ENCODE data around the gene GNS.
A peak's percentile ranks its signal among the peaks of the same experiment; 100 is the strongest.
"Not testable (repeated sequence)": the region's sequence is repeated elsewhere in the genome, so short reads cannot be mapped to it uniquely, and the experiment has no call there.

Gene GNS

DNA sequence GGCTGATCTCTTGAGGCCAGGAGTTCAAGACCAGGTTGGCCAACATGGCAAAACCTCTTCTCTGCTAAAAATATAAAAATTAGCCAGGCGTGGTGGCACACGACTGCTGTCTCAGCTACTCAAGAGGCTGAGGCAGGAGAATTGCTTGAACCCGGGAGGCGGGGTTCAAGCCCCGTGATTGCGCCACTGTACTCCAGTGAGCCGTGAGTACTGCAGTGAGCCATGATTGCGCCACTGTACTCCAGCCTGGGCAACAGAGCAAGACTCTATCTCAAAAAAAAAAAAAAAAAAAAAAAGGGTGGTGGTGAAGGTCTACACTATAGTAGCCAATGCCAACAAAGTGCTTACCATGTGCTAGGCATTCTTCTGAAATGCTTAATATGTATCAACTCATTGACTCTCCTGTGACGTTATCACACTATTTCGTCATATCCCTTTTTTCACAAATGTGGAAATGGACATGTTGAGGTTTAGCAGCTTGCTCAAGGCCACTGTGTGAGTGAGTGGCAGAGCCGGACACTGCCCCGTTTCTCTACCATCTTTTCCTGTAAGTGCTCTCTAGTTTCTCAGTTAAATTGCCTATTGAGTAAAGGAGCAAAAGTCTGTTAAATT, 59.6 kb downstream of the GNS start:
- no peak for DNase-seq (ENCODE audit: low read depth in 2 of 2, low spot score in 1 of 2)

DNA sequence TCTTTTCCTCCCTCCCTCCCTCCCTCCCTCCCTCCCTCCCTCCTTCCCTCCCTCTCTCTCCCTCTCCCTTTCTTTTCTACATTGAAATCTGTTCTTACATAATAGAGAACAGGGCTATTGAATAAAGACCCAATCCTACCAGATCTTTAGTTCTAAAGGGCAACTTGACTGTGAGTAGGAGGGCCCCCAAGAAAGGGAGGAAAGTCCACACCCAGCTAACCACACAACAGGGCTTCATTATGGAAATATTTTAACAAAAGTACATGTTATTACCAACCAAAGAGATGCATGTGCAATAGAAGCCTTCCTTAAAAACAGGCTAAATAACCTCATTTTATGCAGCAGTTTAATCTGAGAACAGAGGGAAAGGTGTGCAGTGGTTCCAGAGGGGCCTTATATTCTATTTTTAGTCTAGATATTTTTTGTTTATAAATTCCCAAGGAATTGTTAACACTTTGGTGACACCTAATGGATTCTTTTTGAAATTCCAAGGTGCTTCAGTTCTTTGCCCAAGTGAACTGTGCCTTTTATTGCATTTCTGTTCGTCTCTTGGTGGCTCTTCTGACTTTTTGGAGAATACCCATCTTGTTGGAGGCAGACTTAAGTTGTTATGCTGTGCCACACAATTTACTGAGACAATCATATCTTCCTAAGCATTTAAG, 63.0 kb downstream of the GNS start:
- DNase-seq (ENCODE audit: low read depth in 2 of 2, low spot score in 1 of 2): no peak

DNA sequence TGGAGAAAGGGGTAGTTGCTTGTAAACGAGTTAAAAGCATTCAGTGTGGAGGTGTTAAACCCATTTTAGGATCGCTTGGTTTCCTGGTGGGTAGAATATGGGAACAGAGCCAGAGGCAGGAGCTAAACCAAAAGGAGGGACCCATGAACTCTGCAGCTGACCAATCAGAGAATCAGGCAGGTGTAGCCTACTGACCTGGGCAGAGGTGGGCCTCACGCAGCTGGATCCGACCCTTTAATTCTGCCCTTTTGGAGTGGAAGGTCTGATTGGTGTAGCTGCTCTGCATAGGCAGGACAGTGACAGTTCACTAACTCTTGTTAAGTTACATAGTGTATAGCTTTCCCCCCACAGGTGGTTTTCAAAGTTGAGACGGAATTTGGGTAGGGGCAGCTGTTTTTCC, 63.7 kb downstream of the GNS start:
- DNase-seq (ENCODE audit: low read depth in 2 of 2, low spot score in 1 of 2): no peak

DNA sequence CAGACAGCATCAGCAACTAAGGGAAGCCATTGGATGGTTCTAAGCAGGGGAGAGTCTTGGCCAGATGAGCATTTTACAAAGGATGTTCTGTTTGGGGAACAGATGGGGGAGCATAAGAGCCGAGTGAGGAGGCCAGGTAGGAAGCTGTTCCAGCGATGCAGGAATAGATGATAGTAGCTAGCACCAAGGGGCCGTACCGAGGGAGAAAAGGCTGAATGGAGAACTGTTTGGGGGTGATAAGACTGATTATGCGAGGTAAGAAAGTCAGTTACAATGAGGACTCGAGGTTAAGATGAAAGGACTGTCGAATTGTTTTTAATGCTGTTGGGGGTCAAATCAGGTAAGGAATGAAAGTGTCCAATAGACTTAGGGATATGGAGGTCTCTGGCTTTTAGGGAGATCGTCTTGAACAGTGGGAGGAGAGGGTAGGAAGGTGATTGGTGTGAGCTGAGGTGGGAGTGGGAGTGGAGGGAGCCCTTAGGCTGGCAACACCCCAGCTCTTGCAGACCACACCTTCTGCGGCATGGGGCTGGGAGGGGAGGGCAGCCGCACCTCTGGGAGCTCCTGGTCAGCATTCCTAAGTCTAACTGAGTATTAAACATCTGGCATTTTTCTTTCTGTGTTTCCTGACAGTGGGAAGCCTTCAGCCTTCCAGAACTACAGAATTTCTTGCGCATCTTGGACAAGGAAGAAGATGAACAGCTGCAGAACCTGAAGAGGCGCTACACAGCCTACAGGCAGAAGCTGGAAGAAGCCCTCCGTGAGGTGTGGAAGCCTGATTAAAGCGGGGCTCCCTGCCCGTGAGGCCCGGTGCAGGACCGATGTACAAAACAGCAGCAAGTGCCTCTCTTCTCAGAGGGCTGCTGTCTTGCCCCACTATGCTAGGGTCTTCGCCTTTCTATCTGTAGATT, 64.8 kb downstream of the GNS start:
- DNase-seq (ENCODE audit: low read depth in 2 of 2, low spot score in 1 of 2): no peak

DNA sequence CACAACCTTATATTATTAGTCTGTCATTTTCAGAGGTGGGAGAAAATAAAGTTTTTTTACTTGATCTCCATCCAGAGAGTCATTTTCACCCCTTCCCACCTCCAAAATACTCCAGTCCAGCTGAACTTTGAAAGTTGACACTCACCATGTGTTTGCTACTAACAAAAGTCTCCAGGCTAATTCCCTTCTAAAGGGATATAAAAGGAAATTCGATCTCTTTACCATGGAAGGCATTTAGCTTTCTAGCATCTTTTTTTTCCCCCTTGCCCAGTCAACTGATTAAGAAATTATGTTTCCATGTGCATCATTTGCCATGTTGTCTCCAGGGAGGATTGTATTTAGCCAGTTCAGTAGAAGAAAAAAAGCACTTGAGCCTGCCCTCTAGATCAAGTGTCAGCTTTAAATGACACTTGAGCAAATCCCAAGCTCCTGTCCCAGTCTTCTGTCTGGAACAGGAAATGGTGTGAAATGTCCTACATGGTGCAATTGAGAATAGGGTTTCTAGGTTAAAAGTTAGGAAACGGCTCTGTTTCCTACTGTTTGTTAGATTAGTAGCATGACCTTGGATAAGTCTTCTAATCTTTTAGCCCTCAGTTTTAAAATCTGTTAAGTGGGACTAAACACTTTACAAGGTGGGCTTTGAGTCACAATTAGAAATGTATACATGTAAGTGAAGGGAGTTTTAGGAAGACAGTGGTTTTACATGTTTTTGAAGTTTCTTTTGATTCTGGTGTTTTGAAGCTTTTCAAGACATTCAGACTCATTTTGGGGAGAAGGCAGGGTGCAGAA, 67.2 kb downstream of the GNS start:
- DNase-seq (ENCODE audit: low read depth in 2 of 2, low spot score in 1 of 2): no peak

DNA sequence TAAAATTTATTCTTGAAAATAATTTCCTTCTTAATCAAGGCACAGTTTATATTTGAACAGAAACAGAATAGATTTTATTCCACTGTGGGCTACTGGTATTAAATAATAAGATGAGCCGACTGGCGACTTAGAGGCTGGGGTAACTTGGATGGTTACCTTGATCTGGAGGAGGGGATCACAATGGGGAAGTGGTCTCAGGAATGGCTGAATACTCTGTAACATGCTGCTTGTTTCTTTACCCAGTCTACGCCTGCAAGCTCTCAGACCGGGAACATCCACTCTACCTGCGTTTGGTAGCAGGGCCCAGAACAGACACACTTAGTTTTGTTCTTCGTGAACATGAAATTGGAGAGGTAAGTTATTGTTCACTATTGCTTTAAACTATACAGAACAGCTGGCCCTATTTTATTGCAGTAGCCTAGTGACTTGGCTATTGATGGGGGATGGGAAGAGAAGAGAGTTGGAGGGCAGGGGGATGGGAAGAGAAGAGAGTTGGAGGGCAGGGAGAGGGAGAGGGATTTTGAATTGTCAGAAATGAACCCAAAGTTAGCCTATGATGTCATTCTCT, 67.9 kb downstream of the GNS start:
- no peak for DNase-seq (ENCODE audit: low read depth in 2 of 2, low spot score in 1 of 2)

DNA sequence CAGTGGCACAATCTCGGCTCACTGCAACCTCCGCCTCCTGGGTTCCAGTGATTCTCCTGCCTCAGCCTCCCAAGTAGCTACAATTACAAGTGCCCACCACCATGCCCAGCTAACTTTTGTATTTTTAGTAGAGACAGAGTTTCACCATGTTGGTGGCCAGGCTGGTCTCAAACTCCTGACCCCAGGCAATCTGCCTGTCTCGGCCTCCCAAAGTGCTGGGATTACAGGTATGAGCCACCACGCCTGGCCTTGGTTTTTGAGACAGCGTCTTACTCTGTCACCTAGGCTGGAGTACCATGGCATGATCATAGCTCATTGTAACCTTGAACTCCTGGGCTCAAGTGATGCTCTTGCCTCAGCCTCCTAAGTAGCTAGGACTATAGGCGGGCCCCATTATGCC, 69.0 kb downstream of the GNS start:
- DNase-seq (ENCODE audit: low read depth in 2 of 2, low spot score in 1 of 2): not testable (repeated sequence)

DNA sequence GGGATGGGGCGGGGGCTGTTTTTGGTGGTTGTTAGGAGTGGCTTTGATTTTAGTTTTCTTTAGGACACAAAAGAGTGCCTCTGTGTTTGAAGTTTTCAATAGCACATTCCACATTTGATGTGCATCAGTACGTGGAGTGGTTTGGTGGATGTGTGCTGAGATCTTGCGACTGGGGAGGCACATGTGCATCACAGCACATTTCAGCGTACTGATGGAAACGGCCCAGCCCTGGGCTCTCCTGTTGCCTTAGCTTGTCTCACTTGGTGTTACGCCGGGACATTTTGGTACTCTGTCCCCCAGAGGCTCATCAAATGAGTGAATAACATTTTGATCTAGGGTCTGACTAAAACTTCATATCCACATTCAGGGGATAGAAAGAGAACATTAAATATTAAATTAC, 70.5 kb downstream of the GNS start:
- no peak for DNase-seq (ENCODE audit: low read depth in 2 of 2, low spot score in 1 of 2)

DNA sequence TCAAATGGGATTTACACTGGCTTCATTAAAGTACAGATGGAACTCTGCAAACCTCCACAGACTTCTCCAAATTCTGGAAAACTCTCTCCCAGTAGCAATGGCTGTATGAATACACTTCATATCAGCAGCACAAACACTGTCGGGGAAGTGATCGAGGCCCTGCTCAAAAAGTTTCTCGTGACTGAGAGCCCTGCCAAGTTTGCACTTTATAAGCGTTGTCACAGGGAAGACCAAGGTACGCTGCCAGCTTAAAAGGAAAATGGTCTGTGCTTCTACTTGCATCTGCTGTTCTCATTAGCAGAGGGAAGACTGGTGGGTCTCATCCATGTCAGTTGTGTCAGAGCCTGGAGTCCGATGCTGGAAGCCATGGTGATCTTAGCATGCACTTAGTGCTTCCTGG, 71.0 kb downstream of the GNS start:
- DNase-seq (ENCODE audit: low read depth in 2 of 2, low spot score in 1 of 2): no peak

DNA sequence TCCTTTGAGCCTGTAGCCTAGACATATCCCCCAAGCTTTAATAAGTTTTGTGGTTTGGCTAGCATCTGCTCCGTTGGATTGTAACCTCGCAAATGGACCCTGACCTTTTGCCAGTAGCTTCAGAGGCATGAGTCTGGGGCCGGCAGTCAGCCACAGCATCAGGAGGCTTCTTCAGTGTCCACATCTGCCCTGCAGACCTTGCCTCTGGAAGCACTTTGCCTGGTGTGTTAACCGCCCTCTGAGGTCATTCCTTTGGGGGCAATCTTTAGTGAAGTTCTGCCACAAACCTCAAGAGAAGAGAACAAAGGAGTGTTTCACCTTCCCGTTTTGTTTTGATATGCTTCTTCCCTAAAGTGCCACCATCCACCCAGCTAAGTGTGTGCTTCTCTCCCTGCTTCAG, 71.4 kb downstream of the GNS start:
- no peak for DNase-seq (ENCODE audit: low read depth in 2 of 2, low spot score in 1 of 2)

DNA sequence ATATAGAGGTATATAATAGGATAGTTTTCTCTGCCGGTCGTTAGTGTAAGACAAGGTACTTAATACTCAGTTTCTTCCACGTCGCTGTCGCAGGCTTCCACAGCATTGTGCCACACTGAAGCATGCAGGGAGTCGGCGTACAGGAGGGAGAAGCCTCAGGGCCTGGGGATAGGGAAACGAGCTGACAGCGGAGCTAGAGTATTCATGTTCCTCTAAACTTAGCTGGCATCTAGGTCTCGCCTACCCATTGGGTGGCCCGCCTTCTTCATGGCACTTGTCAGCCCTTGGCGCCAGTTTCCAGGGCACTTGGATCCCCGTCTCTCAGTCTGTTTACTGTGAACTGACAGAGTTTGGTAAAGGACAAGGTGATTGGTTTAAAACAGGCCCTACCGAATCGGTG, 73.6 kb downstream of the GNS start:
- no peak for DNase-seq (ENCODE audit: low read depth in 2 of 2, low spot score in 1 of 2)

DNA sequence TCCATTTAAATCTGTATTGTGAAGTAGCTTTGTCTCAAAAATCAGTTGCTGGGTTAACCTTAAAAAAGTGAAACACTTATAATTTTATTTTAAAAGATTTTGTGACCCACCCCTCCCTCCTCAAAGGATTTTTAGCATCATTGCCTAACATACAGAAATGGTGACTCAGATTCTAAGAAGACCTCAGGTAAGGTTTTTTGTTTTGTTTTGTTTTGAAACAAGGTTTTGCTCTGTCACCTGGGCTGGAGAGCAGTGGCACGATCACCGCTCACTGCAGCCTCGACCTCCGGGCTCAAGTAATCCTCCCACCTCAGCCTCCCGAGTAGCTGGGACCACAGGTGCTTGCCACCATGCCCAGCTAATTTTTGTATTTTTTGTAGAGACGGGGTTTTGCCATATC, 74.2 kb downstream of the GNS start:
- DNase-seq (ENCODE audit: low read depth in 2 of 2, low spot score in 1 of 2): no peak

DNA sequence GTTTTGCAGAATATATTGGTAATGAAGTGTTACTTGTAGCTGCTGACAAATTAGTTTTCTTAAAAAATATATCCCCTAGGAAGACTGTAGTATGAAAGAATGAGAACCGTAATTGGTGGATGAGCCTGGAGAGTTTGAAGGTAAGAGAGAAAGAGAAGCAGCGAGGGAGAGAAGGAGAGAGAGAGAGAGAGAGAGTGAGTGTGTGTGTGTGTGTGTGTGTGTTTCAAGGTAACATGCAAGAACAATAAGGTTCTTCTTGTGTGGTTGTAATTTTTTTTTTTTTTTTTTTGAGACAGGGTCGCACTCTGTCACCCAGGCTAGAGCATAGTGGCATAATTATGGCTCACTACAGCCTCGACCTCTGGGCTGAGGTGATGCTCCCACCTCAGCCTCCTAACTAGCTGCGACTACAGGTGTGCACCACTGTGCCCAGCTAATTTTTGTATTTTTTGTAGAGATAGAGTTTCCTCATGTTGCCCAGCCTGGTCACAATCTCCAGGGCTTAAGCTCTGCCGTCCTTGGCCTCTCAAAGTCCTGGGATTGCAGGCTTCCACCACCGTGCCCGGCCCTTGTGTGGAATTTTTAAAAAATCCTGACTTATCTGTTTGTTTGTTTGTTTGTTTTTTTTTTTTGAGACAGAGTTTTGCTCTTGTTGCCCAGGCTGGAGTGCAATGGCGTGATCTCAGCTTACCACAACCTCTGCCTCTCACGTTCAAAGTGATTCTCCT, 75.2 kb downstream of the GNS start:
- DNase-seq (ENCODE audit: low read depth in 2 of 2, low spot score in 1 of 2): no peak

DNA sequence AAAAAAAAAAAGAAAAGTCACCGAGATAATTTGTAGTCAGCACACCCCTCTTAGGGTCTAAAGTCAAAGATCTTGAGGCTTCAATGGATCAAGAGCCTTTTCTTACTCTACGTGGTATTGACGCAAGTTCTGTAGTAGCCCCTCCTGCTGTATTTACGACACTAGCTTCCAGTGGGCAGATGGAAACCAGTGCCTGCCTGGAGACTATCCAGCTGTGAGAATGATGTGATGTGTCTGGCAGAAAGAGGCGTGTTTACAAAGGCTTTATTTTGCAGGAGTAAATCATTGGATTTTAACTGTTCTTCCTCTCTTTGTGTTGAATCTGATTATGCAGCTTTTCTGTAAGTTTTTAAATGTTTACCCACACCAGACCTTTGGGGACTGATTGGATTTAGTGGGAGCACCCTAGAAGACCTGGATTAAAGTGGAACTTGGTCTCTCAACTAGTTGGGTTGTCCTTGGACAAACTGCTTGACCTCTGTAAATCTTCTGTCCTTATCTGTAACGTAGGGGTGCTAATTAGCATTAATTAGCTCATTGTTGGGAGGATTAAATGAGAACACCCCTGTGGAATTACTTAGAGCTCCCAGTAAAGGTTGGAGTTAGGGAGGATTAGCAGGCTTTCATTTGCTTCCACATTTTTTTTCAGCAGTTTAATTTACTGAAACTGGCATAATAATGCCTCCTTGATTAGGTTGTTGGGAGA, 76.5 kb downstream of the GNS start:
- DNase-seq (ENCODE audit: low read depth in 2 of 2, low spot score in 1 of 2): no peak

DNA sequence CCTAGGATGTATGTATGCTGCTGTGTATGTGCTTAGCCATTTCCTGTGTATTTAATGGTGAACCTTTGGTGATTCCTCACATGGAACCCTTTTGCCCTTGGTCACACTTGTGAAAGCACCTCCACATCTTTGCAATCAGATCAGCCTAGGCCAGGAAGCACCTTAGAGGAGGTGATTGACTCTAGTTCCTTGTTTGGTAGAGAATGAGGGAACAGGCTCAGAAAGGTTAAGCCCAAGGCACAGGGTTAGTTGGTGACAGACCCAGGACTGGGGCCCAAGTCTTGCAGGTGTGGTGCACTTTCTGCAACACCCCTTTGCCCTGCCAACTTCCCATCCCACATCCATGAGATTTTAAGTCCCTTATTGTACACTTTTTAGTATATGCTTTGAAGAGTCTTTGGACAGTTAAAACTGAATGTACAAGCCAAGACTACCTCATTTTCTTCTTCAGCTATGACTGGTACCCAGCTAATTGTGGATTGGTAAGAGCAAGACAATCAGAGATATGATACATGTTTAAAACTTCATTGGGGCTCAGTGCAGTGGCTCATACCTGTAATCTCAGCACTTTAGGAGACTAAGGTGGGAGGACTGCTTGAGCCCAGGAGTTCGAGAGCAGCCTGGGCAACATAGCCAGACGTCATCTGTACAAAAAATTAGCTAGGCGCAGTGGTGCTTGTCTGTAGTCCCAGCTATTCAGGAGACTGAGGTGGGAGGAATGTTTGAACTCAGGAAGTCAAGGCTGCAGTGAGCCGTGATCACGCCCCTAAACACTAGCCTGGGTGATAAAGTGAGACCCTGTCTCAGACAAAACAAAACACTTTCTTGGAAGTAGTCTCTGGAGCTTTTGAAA, 77.8 kb downstream of the GNS start:
- DNase-seq (ENCODE audit: low read depth in 2 of 2, low spot score in 1 of 2): no peak

DNA sequence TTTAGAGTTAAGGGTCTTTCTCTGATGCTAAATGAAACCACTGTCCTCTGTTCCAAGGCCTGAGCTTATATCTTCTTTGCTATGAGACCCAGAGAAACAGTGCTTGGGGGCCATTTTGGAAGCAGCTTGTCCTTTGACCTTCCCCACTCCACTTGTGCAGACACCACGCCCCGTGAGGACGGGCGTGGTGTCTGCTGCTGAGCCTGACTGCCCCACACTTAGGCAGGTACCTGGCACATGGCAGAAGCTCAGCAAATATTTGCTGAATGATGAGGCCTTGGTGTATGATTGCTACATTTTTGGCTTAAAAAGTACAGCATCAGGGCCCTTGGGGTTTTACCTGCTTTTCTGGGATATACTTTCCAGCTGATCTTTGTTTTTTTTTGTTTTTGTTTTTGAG, 79.0 kb downstream of the GNS start:
- DNase-seq (ENCODE audit: low read depth in 2 of 2, low spot score in 1 of 2): no peak

DNA sequence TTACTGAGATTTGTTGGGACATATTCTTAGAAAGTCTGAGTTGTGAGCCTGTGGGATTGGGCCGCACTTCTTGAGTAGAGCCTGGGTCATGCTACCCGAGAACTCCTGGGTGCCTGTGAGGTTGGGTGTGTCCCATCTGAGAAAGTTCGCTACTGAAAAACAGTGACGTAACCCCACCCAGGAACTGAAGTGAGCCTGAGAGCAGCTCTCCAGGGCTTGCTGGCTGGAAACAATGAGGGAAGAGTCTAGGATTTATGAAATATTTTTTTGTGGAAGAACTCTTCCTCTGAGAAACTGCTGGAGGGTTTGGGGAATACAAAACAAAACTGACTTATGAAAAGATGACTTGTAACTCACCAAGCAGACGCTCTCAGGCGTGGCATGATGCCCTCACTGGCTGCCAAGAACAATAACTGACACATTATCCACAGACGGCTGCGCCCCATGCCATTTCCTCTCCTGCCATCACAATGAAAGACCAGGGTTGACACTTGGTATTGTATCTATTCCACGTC, 79.7 kb downstream of the GNS start:
- DNase-seq (ENCODE audit: low read depth in 2 of 2, low spot score in 1 of 2): peak in 1 of 2 donors; percentile 27

DNA sequence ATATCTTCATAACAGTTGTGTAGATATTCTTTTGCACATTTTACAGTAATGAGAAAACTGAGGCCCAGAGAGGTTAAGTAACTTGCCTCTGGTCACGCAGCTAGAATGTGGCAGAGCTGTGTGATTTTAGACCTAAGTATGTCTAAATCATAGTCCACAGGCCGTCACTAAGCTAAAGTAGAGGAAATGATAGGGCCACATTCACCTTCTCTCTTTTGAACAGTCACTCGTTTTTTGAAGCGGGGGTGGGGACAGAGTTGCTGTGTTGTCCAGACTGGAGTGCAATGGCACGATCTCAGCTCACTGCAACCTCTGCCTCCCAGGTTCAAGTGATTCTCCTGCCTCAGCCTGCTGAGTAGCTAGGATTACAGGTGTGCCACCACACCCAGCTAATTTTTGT, 80.4 kb downstream of the GNS start:
- no peak for DNase-seq (ENCODE audit: low read depth in 2 of 2, low spot score in 1 of 2)

DNA sequence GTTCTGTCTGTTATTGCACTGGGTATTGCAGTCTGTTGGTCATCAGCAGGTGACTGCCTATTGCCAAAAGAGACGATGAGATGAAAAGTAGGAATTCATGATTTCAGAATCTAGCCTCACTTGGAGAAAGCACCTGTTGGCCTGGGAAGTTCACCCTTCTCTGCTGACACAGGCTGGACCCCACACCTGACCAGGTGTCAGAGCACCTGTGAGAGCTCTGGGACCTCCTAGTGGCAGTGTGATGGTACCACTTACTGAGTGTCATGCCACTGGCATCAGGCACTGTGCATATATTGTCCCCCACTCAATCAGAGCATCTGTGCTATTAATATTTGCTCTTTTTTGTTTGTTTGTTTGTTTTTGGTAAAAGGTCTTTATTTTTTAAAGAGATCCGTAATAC, 81.0 kb downstream of the GNS start:
- DNase-seq (ENCODE audit: low read depth in 2 of 2, low spot score in 1 of 2): no peak
